ENCODE data around the gene S100A2. TPM values are rescaled to one million over a fixed set of nuclear protein-coding genes. Genes with fewer than 3 reads are reported as not detected.

Gene S100A2
- total and polyA plus RNA-seq, 2 of the 8 experiments (the other 6 are each of a cell fraction or from before 2014, with no cell fraction given) = 0.86 TPM; not detected in 1

GRCh38 chr1:153513666-153514065, 52.0 kb downstream of the S100A2 start:
- no peak overlapping the region for H3K4me3 ChIP-seq (ENCODE audit: extremely low read depth in 1 of 4, insufficient read depth in 2 of 4, low read depth in 3 of 4, low read length in 4 of 4)
- no peak overlapping the region for H4K8ac ChIP-seq (ENCODE audit: extremely low read depth, insufficient read depth, low read length)
- H2AK5ac ChIP-seq (ENCODE audit: low read depth, low read length) = no peak overlapping the region
- no peak overlapping the region for H3K56ac ChIP-seq (replicated peaks; ENCODE audit: insufficient read length, low read depth, low read length)
- no peak overlapping the region for H3K4ac ChIP-seq (replicated peaks; ENCODE audit: insufficient read length, low read depth, low read length)
- WGBS, 2 experiments (ENCODE audit: extremely low coverage in 1 of 2, insufficient coverage in 1 of 2, insufficient read length in 1 of 2, insufficient replicate concordance in 2 of 2, low coverage in 1 of 2, low lambda C conversion rate in 2 of 2, missing lambda C conversion rate in 1 of 2) = 85% methylated on average over 5 of the region's 7 CpGs; no CpG with 5 or more reads in 1 of the 2 experiments
- no peak overlapping the region for H2BK12ac ChIP-seq (ENCODE audit: low read depth, low read length)
- no peaks in the 10 kb centered on the region for H3K9me3 ChIP-seq (ENCODE audit: insufficient read depth in 2 of 2, low read depth in 1 of 2, low read length in 1 of 2)
- H3K36me3 ChIP-seq (ENCODE audit: control insufficient read depth in 2 of 4, insufficient read depth in 4 of 4, low read length in 3 of 4) = no peaks in the 10 kb centered on the region; a peak in 1 of 8 replicates
- H3K9ac ChIP-seq (replicated peaks in 1 of 4; ENCODE audit: extremely low read depth in 1 of 4, low read depth in 3 of 4, low read length in 3 of 4) = no peak overlapping the region
- H3K79me2 ChIP-seq (ENCODE audit: control insufficient read depth in 1 of 2, insufficient read depth in 2 of 2, low read length in 2 of 2) = no peaks in the 10 kb centered on the region
- ChIA-PET CTCF (ENCODE audit: partially characterized antibody) (interaction anchor here (0.6 to 4.6 kb wide), 3 partner anchors 18 to 59 kb away, joined by 3 to 28 read pairs (median 10); no protein-coding TSS in a partner anchor), POLR2A (ENCODE audit: partially characterized antibody) (interaction anchor here (1.2 kb wide), 1 partner anchor 121 kb away, joined by 4 read pairs; the partner anchor contains the start of gene CHTOP)
- no peaks in the 10 kb centered on the region for H3K23me2 ChIP-seq (ENCODE audit: low read depth, low read length)
- no peak overlapping the region for H3K27ac ChIP-seq (ENCODE audit: low read depth, low read length)
- H3K4me2 ChIP-seq (ENCODE audit: insufficient read depth in 1 of 2, low read depth in 2 of 2, low read length in 2 of 2) = no peak overlapping the region
- no peaks in the 10 kb centered on the region for H3K79me1 ChIP-seq (ENCODE audit: low read depth, low read length)
- H3K18ac ChIP-seq (ENCODE audit: extremely low read depth, low read length) = no peak overlapping the region
- H2BK5ac ChIP-seq (ENCODE audit: low read depth, low read length) = no peak overlapping the region
- H2BK120ac ChIP-seq (replicated peaks; ENCODE audit: low read depth, low read length) = no peak overlapping the region
- H4K20me1 ChIP-seq (replicated peaks in 1 of 2; ENCODE audit: control insufficient read depth in 1 of 2, insufficient read depth in 2 of 2, low read length in 2 of 2) = no peaks in the 10 kb centered on the region
- TF ChIP-seq GABPA (IDR thresholded peaks at IDR 0.05; ENCODE audit: borderline replicate concordance, insufficient read depth, low read length) = no peak
- TF ChIP-seq EGR1 (IDR thresholded peaks at IDR 0.05; ENCODE audit: borderline replicate concordance, low read depth, low read length) = no peak
- no peak overlapping the region for H3K14ac ChIP-seq (ENCODE audit: insufficient read length)
- DNase-seq (ENCODE audit: low read depth in 1 of 2, low spot score in 2 of 2) (no peak), FAIRE-seq (no peak)
- H3K4me1 ChIP-seq (replicated peaks in 1 of 4; ENCODE audit: control insufficient read depth in 3 of 4, insufficient read depth in 4 of 4, low read length in 3 of 4) = peaks cover 0 to 3% (median 0%) of the 10 kb centered on the region in 4 experiments; a peak in 1 of 7 replicates
- no peak overlapping the region for H4K5ac ChIP-seq (ENCODE audit: insufficient read length, low read depth, low read length)
- no peak overlapping the region for H2BK15ac ChIP-seq (ENCODE audit: low read length)
- no peak overlapping the region for H2AFZ ChIP-seq (ENCODE audit: low read length)
- H2BK20ac ChIP-seq (ENCODE audit: low read length) = no peak overlapping the region
- H3K23ac ChIP-seq (ENCODE audit: insufficient read length) = no peak overlapping the region
- peaks cover 0 to 8% (median 5%) of the 10 kb centered on the region in 4 experiments; a peak in 4 of 7 replicates for H3K27me3 ChIP-seq (replicated peaks in 1 of 4; ENCODE audit: control insufficient read depth in 3 of 4, extremely low read depth in 1 of 4, insufficient read depth in 3 of 4, low read length in 3 of 4)
- H4K91ac ChIP-seq (replicated peaks; ENCODE audit: insufficient read length, low read length) = no peak overlapping the region
